ENCODE results near the gene RTN4RL2.
"Not testable (repeated sequence)": the region's sequence is repeated elsewhere in the genome, so short reads cannot be mapped to it uniquely, and the experiment has no call there.

RTN4RL2 gene

GRCh38 chr11:57432149-57432561 lies 28.2 kb upstream of the RTN4RL2 start:
- intact Hi-C loops (cut with DNase I), result no loop called here
- DNase-seq, result no peak

DNA sequence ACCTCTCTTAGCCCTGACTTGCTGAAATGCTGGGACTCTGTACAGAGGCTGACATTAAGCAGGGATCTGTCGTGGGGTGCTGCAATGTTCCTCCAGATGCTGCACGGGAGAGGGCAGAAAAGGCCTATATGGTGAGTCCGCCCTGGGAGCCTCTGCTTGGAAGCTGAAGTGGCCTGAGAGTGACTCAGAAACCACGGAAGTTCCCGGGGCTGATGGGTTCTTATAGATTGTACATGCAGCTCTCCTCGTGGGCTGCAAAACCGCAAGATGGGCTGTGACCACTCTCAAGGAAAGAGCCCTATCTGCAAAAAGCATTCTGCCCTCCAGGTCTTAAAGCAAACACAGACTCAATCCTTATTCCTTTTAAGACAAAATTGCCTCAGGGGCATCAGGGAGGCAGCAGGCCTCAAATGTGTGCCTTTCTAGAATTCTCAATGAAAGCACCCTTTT lies 27.6 kb upstream of the RTN4RL2 start:
- intact Hi-C loops (cut with DNase I), result no loop called here
- peak in 1 of 10 donors; percentile 35 for DNase-seq

DNA sequence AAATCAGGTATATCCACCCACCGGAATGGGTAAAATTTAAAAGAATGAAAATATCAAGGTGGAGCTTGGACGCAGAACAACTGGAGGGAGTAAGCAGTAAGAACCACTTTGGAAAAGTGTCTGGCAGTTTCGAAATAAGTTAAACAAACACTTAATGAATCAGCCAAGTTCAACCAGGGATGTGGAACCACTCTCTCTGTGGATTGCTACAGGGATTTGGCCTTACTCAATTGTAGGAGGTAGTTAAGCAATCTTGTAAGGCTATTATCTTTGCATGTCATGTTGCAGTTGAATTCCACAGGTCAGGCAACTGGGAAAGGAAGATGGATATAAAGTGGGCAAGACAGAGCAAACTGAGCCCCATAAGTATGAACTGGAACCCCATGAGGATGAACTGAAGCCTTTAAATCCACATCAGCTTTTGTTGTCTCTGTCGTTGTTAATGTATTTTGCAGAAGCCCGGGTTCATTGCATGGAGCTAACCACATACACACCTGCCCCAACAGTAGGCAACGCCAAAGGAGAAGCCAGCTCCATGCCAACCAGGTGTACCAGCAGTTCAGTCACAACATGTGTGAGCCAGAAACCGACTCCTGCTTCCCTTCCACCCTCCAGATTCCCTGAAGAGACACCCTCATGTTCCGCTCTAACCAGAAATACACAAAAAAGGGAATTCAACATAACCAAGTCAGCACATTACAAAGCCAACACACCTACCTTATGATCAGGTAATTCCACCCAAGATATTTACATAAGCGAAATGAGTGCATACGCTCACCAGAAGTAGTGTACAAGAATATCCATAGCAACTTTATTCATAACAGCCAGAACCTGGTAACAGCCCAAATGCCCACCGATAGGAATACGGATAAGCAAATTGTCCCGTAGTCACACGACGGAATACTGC lies 25.4 kb upstream of the RTN4RL2 start:
- intact Hi-C loops (cut with DNase I), result no loop called here
- no peak for DNase-seq

GRCh38 chr11:57436031-57436430 lies 24.3 kb upstream of the RTN4RL2 start:
- intact Hi-C loops (cut with DNase I), result no loop called here
- no peak for DNase-seq

- intact Hi-C loops (cut with DNase I), result no loop called here
- peak in 1 of 10 donors; percentile 35 for DNase-seq
Measured at GRCh38 chr11:57438345-57439285, 21.7 kb upstream of the RTN4RL2 start.

DNA sequence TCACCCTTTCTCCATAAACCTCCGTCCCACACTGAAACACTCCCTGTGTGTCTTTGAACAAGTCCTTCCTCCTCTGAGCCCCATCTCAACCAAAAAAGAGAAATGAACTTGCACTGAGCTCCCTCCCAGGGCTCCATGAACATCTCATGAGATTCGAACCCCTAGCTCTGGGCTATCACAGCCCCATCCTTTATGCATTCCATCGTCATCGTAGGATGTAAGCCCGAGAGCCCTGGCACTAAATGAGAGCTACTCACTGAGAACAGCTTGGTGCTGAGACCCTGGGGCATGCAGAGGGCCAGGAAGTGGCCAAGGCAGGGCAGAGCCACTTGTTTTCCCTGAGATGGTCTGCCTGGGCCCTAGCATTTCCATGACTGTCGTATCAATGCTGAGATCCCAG lies 20.5 kb upstream of the RTN4RL2 start:
- peak in 1 of 10 donors; percentile 39 for DNase-seq
- intact Hi-C loops (cut with DNase I), result no loop called here

GRCh38 chr11:57440744-57441414 lies 19.4 kb upstream of the RTN4RL2 start:
- peak in 1 of 10 donors; percentile 30 for DNase-seq
- intact Hi-C loops (cut with DNase I), result no loop called here

- DNase-seq, result no peak
- intact Hi-C loops (cut with DNase I), result no loop called here
Measured at GRCh38 chr11:57444362-57445121, 15.8 kb upstream of the RTN4RL2 start.

DNA sequence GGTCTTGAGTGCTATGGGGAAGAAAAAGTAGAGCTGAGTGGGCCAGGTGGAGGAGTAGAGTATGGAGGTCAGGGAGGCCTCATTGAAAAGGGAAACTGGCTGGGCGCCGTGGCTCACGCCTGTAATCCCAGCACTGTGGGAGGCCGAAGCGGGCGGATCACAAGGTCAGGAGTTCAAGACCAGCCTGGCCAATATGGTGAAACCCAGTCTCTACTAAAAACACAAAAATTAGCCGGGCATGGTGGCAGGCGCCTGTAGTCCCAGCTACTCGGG lies 15.3 kb upstream of the RTN4RL2 start:
- DNase-seq, result peak in 1 of 10 donors; percentile 20
- intact Hi-C loops (cut with DNase I), result not testable (repeated sequence)

DNA sequence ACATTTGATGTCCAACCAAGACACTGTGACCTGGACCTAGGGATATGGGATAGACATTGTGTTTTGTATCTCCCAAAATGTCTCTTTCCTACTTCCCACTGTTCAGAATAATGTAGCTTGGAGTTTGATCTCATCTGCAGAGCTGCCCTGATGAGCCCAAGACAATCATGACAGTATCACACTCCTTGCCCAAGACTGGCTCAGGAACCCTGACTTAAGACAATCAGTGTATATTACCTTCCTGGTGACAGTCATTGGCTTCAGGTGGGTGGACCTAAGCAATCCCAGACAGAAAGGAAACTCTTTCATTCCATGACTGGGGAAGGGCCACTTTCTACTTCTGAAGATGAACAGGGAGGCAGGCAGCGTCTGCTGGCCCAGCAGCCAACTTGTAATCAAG lies 14.3 kb upstream of the RTN4RL2 start:
- intact Hi-C loops (cut with DNase I), result no loop called here
- no peak for DNase-seq

DNA sequence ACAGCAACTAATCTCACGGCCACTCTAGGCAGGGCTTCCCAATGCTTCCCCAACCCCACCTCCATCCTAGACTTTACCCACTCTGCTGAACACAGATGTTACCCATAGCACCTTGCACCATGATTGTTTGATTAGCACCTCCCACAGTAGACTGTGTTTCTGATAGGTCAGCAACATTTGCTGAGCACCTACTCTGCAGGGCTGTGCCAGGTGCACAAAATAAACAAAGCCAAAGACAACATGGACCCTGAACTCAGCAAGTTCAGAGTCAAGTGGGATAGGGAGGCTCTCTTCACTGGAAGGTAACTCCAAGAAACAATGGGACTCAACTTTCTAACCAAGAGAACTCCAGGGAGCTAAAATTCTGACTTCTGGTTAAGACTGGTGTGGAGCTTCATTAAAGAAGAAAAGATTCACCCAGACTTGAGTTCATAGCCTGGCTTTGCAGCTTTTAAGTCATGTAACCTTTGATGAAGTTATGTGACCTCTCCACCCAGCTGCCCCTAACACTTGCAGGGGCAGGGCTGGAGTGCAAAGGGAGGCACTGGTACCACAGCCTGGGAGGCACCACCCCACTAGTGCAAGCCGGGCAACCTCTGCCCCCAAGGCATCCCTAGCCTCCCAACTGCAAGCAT lies 6.7 kb upstream of the RTN4RL2 start:
- no peak for DNase-seq
- intact Hi-C loops (cut with DNase I), result loop anchor here (10.0 kb wide), 2 partner anchors 99 to 1061 kb away; no protein-coding TSS in a partner anchor

DNA sequence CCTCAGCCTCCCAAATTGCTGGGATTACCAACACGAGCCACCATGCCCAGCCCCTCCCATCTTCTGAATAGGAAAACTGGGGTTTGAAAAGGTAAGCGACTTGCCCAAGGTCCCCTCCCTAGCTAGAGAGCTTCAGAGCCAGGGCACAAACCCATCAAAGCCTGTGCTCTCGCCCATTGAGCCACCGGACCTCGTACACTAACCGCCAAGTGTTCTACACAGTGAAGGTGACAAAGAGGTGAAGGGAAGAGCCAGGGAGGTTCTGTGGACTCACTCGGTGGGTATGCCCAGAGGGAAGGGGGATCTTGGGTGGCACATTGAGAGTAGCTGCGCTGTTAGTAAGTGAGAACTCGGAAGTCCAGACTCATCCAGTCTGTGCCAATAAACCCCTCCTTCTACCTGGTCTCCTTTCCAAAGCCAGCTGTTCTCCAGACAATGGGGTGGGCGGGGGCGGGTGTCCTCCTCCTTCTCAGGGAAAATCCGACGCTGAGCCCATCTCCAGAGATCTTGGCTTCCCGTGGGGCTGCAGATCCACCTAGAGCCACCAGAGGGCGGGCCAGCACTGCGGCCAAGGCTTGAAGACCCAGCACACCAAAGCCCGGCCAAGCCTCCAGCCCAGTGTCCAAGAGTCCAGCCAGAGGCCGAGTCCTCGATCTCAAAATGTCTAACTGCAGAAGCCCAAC lies 3.2 kb upstream of the RTN4RL2 start:
- intact Hi-C loops (cut with DNase I), result loop anchor here (1.0 to 10.0 kb wide), 4 partner anchors 70 to 1058 kb away; no protein-coding TSS in a partner anchor
- DNase-seq, result peak; percentile 78 to 98 (median 90)

GRCh38 chr11:57457643-57458023 lies 2.7 kb upstream of the RTN4RL2 start:
- intact Hi-C loops (cut with DNase I), result loop anchor here (1.0 to 10.0 kb wide), 4 partner anchors 70 to 1057 kb away; no protein-coding TSS in a partner anchor
- no peak for DNase-seq

DNA sequence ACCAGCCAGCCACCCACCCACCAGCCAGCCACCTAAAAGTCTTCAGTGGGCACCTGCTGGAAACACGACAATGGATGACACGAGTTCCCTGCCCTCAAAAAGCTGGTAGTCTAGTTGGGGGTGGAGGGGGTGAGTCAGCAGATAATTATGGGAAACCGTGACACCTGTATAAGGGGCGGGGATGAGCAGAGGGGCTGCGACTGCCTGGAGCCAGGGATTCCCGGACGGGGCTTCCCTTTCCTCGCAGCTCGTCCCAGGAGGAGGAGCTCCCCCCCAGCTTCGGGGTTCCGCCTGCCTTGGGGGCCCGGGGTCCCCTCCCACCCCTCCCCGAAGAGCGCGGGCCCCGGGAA lies 2.3 kb upstream of the RTN4RL2 start:
- peak in 1 of 10 donors; percentile 56 for DNase-seq
- intact Hi-C loops (cut with DNase I), result loop anchor here (5.0 to 10.0 kb wide), 3 partner anchors 103 to 1057 kb away; no protein-coding TSS in a partner anchor

GRCh38 chr11:57458410-57459163 lies 1.7 kb upstream of the RTN4RL2 start:
- intact Hi-C loops (cut with DNase I), result loop anchor here (5.0 to 10.0 kb wide), 3 partner anchors 104 to 1056 kb away; no protein-coding TSS in a partner anchor
- peak in 8 of 10 donors; percentile 39 to 92 (median 63) for DNase-seq

GRCh38 chr11:57459164-57460021 lies 935 bp upstream of the RTN4RL2 start:
- intact Hi-C loops (cut with DNase I), result loop anchor here (5.0 to 10.0 kb wide), 3 partner anchors 105 to 1055 kb away; no protein-coding TSS in a partner anchor

More at GRCh38 chr11:57459164-57460021, 935 bp upstream of the RTN4RL2 start:
- DNase-seq, result peak in 2 of 10 donors; percentile 76 to 86

Data from posterior cingulate gyrus (tissue), 11 donors.